Measurements from ENCODE around the gene NDOR1.

Gene NDOR1

DNA sequence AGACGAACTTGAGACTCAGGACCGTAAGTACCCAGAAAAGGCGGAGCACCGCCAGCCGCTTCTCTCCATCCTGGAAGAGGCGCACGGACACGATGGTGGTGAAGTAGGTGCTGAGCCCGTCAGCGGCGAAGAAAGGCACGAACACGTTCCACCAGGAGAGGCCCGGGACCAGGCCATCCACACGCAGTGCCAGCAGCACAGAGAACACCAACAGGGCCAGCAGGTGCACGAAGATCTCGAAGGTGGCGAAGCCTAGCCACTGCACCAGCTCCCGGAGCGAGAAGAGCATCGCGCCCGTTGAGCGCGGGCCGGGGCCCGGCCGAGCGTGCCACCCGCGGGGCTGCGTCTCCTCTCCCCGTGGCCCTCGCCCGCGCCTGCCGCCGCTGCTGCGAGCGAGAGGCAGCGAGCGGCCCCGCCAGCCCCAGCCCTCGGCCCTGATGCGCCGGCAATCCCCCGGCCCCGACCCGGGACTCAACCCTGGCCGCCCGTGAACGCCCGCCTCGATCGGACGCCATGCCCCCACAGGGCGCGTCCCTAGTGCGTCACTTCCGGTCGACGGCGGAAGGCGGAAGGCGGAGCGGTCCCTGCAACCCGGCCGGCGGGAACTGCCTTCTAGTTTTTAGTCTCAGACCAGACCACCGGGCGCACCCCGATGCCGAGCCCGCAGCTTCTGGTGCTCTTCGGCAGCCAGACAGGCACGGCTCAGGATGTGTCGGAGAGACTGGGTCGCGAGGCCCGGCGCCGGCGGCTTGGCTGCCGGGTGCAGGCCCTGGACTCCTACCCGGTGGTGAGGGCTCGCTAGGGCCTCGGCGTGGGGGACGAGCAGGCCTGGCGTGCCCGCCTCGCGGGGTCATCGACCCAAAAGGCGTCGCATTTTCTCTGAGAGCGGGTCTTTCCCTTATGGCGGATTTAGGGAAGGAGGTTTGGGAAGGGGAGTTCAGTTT lies at the start of gene NDOR1, which contains the start of gene TMEM203:
Gene NDOR1 (plus strand): TSS at position 575 of the 944 bp plus-strand sequence. CDS start 78 bp downstream, at position 653.
Gene TMEM203 (minus strand): TSS at position 523 of the 944 bp plus-strand sequence. CDS start 234 bp downstream, at position 289.
- peak; percentile 71 for DNase-seq (ENCODE audit: low spot score)

DNA sequence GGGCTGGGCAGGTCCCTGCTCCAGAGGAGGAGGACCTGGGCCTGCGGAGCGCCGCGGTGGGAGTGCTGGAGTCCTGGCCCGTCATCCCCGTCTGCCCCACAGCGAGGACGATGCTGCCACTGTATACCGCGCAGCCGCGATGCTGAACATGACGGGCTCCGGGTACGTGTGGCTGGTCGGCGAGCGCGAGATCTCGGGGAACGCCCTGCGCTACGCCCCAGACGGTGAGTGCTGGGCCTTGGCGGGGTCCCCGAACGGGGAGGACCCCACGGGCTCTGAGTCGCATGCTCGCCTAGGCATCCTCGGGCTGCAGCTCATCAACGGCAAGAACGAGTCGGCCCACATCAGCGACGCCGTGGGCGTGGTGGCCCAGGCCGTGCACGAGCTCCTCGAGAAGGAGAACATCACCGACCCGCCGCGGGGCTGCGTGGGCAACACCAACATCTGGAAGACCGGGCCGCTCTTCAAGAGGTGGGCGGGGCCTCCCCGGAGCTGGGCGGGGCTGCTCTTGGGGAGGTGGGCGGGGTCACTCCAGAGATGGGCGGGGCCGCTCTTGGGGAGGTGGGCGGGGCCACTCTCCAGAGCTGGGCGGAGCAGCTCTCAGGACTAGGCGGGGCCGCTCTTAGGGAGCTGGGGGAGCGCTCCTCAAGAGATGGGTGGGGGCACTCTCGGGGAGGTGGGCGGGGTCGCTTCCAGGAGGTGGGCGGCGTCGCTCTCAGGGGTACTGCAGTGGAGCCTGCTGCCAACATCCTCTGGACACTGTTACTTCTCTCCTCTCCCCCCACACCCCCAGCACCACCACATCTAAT lies 48.7 kb upstream of the NDOR1 start:
- DNase-seq (ENCODE audit: low spot score) = no peak

DNA sequence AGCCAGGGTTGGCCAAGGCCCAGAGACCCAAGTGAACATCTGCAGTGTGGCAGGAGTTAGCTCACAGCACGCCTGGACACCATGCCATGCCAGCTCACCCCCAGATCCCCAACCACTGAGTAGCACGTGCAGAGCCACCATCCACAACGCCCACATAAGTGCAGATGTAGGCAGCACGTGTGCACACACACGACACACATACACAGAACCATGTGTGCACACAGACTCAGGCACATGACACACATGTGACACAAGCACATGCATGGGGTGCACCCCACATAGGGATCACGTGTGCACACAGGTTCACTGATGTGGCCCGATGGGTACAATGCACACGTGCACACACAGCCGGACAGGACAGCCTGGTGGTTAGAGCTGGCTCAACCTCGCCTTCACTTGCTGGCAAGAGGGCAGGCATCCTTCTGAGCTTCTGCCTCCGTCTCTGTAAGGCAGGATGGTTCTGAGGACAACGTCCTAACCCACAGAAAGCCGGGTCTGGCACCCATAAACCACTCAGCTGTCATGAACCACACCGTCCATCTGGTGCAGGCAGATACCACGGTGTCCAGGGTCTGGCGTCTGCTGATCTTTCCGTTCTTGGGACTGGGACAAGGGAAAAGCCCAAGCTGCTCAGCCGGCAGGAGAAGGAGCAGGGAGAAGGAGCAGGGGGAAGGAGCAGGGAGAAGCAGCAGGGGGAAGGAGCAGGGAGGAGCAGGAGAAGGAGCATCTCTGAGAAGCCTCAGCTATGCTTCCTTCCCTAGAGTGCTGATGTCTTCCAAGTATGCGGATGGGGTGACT lies 47.7 kb upstream of the NDOR1 start:
- no peak for DNase-seq (ENCODE audit: low spot score)

DNA sequence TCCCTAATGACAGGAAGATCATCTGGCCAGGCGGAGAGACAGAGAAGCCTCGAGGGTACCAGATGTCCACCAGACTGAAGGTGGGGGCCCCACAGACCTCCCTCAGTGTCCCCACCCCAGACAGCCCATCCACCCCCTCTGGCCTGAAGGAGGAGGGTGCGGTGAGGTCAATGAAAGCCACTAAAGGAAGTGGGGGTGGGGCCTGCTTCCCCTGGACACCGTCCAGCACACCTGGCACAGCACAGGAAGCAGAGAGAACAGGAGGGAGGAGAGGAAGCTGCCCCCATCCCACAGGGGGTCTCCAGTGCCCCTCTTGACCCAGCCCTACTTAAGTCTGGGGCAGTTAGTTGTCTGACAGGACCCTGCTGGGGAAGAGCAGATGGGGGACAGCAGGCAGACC lies 46.9 kb upstream of the NDOR1 start:
- no peak for DNase-seq (ENCODE audit: low spot score)

DNA sequence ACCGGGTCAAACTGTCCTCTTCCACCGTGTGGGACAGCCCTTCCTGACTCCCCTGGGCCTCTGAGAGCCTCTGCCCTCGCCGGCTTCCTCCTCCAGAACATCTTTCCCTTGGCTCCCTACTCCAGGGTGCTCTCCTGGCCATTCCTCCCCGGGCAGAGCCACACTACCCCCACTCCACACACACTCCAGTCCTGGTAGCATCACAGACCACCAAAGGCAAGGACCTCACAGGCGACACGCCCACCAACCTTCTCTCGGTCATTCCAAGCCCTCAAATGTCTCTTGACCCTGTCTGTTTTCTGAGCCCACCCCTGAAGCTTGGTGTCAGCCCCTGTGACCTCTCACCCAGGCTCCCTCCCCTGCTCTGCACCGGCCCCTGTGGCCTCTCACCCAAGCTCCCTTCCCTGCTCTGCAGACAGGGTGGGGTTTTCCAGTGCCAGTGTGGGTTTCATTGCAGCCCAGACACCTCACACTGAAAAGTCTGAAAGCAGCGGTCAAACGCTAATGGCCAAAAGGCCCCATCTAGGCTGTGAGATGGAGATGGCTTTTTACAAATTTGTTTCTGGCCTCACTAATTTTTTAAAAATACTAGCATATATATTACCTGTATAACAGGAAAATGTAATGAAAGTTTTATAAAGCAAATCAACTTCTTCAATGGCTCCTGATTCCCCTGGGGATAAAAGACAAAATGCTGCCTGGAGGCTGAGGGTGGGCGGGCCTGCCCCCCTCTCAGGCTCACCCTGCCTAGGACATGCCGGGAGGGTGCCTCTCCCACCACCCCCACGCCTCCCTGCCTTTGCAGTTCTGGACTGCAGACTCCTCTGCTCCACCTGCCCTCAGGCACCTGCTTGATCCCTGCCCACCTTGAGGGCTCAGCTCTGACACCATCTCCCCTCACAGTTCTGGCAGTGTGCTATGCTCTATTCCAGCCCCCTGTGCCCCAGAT lies 46.1 kb upstream of the NDOR1 start:
- DNase-seq (ENCODE audit: low spot score) = no peak

DNA sequence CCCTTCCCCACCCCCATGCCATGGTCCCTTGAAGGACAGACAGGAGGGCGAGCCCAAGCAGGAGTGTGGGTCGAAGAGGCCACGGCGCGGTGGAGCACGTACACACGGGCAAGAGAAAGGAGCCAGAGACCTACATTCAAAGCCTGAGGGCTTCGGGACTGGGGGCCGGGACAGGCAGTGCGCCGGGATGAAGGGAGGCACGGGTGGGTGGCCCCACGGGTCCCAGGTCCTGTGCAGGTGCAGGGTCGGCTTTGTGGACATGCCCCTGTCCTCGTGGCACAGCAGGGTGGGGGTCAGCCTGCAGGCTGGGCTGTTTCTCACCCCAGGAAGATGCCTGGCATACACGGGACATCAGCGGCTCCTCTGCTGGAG lies 45.5 kb upstream of the NDOR1 start:
- DNase-seq (ENCODE audit: low spot score) = no peak

DNA sequence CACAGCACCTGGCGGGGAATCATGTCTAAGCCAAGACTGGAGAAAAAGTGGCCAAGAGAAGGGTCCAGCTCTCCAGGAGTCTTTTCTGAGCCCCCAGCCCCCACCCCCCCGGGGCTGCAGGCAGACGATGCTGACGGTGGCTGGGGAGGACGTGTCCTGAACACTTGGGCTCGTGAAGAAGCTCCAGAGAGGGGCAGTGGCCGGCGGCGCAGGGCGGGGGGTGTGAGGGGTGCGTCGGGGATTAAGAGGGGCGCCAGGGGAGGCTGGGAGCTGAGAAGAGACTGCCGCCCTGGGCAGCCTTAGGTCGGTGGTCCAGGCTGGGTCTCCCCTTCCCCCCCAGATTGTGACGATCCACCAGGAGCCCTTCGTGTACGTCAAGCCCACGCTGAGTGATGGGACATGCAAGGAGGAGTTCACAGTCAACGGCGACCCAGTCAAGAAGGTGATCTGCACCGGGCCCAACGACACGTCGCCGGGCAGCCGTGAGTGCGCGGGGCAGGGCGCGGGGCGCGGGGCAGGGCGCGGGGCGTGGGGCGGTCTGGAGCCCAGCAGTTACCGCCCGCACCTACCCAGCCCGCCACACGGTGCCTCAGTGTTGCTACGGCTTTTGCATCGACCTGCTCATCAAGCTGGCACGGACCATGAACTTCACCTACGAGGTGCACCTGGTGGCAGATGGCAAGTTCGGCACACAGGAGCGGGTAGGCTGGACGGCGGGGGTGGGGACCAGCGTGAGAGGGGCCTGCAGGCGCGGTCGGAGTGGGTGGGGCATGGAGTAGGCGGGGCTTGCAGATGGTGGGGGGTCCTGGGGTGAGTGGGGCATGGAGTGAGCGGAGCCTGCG lies 44.6 kb upstream of the NDOR1 start:
- DNase-seq (ENCODE audit: low spot score) = peak; percentile 58

DNA sequence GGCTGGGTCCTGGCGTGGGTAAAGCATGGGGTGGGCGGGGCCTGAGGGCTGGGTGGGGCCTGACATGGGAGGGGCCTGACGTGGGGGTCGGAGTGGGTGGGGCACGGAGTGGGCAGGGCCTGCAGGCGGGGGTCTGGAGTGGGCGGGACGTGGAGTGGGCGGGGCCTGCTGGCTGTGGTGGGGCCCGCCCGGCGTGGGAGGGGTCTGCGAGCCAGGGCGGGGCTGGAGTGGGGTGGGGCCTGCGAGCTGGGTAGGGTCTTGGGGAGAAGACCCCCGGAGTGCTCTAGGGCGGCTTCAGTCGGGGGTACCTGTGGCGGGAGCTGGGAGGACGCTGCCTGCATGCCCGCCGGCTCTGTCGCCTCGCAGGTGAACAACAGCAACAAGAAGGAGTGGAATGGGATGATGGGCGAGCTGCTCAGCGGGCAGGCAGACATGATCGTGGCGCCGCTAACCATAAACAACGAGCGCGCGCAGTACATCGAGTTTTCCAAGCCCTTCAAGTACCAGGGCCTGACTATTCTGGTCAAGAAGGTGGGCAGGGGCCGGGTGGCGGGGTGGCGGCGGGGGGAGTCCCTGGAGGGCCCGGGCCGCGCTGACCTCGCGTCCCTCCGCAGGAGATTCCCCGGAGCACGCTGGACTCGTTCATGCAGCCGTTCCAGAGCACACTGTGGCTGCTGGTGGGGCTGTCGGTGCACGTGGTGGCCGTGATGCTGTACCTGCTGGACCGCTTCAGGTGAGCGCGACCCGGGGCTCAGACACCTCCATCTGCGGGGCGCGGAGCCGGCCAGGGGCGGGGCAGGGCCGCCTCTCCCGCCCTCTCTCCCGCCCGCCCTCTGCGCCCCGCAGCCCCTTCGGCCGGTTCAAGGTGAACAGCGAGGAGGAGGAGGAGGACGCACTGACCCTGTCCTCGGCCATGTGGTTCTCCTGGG lies 43.7 kb upstream of the NDOR1 start:
- peak; percentile 43 for DNase-seq (ENCODE audit: low spot score)

DNA sequence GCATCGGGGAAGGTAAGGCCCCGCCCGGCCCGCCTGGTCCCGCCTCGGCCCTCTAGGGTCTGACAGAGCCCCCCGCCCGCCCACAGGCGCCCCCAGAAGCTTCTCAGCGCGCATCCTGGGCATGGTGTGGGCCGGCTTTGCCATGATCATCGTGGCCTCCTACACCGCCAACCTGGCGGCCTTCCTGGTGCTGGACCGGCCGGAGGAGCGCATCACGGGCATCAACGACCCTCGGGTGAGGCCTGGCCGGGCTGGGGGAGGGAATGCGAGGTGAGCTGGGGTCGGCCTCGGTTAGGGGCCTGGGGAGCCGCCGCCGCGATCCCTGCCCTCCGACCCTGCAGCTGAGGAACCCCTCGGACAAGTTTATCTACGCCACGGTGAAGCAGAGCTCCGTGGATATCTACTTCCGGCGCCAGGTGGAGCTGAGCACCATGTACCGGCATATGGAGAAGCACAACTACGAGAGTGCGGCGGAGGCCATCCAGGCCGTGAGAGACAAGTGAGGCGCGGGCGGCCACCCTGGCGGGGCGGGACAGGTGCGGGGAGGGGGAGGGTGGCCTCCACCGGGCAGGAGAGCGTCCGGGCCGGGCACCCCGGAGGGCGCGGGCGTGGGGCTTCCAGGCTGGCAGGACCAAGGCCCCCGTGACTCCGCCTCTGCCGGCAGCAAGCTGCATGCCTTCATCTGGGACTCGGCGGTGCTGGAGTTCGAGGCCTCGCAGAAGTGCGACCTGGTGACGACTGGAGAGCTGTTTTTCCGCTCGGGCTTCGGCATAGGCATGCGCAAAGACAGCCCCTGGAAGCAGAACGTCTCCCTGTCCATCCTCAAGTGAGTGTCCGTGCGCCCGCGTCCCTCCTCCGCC lies 42.8 kb upstream of the NDOR1 start:
- DNase-seq (ENCODE audit: low spot score) = no peak

DNA sequence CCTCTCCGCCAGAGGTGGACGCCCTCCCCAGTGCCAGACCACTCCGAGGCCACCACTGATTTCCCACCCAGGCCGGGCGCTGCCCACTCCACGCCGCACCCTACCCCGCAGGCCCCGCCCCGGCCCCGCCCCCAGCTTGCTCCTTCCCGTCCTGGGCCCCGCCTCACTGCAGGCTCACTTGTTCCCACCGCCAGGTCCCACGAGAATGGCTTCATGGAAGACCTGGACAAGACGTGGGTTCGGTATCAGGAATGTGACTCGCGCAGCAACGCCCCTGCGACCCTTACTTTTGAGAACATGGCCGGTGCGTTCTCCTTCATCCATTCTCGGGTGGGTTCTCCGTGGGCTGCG lies 42.2 kb upstream of the NDOR1 start:
- DNase-seq (ENCODE audit: low spot score) = no peak

DNA sequence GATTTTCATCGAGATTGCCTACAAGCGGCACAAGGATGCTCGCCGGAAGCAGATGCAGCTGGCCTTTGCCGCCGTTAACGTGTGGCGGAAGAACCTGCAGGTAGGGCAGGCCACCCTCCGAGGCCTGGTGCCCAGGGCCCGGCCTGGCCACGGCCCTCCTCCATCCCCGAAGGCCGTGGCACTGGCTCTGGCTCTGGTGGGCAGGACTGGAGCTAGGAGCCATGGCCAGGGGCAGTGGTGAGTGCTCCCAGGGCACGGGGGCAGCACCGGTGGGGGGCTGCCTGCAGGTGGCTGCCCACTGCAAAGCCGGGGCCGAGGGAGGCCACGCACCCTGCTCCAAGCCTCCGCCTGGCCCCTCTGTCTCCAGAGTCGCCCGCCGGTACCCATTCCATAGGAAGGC lies 41.7 kb upstream of the NDOR1 start:
- no peak for DNase-seq (ENCODE audit: low spot score)

DNA sequence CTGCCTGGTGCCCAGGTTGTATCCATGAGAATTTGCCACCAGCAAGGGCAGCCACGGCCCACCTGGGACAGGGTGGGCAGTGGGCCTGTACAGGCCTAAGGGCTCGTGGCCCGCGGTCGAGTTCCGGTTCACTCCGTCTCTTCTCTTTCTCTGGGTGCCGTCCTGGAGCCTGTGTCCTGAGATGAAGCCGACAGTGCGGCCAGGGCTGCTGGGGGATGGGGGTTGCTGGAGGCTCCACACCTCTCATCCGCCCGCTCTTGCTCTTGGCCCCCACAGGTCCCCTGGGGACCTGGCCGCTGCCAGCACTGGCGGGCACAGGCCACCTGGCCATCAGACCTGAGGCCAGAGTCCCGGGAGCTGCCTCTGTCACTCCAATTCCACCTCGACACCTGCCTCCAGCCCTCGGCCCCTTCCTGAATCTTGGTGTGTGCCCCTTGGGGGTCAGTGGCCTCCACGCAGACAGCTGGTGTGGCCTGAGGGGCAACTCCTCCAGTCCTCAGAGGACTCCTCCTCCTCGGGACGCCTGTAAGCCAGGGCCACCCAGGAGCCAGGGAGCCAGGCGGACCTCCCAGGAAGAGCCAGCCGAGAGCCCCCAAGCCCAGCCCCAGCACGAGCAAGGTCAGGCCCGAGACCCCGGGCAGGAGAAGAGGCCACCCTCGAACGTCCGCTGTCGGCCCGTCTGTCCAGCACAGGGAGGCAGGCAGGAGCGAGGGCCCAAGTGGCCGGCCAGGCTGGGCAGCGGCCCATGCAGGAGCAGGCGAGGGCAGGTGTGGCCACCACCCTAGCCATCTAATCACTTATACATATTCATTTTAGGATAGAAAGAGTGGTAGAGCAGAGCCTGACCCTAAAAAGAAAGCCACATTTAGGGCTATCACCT lies 40.9 kb upstream of the NDOR1 start:
- DNase-seq (ENCODE audit: low spot score) = no peak

DNA sequence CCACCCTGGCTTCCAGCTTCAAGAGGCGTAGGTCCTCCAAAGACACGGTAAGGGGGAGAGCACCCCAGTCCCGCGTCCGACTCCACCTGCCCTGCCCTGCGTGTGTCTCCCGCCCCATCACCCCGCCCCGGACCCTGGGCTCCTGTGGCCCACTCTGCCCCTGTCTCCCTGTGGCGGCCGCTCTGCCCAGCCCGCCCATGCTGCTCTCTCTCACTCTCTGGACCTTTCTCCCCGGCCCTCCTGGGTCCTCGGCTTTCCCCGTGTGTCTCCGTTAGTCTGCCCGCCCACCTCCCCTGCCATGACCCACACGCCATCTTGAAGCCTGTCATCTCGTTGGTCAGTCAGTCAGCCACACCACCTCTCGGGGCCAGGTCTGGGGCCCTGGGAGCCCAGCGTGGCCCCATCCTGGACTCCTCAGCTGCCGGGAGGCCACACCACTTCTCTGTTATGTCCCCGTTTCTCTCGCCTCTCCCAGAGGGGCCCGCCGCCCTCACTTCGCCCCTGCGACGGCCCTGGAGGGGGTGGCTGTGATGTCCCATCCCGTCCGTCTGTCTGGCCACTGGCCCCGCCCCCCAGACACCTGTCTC lies 40.2 kb upstream of the NDOR1 start:
- no peak for DNase-seq (ENCODE audit: low spot score)

DNA sequence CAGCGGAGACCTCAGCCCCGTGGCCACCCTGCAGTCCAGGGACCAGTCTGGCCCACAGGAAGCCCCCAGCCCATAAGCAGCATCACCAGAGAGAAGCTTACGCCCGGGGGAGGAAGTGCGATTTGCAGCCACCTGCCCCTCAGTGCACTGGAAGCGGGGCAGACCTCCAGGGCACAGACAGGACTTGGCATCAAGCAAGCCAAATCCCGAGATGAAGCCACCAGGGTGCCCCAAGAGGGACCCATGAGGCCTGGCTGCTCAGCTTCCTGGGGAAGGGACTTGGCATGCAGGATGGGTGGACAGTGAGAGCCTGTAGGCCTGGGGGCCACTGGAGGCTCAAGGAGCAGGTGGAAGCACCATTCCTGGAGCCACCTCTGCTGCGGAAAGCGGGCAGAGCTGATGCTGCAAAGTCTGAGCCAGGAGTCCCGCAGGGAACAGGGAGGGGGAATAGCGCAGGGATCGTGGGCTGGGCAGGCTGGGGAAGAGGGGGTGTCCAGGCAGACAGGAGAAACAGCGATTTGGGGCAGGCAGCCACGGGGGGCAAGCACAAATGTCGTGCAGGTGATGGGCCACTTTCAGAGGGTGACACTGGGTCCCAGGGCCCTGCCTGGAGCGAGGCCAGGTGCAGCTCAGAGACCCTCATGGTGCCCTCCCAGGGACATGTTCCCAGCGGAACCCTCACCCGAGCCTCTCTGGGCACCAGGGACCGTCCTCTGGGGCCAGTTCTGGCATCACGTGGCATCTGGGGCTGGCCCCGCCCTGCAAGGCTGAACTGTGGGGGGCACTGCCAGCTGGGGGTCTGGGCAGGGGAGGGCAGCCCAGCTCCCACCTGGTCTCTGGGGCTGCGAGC lies 38.9 kb upstream of the NDOR1 start:
- no peak for DNase-seq (ENCODE audit: low spot score)

DNA sequence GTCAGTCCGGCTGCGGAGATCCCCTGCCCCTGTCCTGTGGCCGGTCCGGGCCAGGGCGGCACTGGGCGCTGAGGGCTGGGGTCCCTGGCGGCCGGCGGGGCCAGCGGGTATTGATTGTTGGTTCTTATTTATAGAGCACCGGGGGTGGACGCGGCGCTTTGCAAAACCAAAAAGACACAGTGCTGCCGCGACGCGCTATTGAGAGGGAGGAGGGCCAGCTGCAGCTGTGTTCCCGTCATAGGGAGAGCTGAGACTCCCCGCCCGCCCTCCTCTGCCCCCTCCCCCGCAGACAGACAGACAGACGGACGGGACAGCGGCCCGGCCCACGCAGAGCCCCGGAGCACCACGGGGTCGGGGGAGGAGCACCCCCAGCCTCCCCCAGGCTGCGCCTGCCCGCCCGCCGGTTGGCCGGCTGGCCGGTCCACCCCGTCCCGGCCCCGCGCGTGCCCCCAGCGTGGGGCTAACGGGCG lies 38.2 kb upstream of the NDOR1 start:
- no peak for DNase-seq (ENCODE audit: low spot score)
